SK-N-SH (cell line): Measurements from ENCODE around the gene TRIP10. TPM values are rescaled to one million over a fixed set of nuclear protein-coding genes. Genes with fewer than 3 reads are reported as not detected.

ENCODE experiments used
- CTCF ChIA-PET: fragments of 300-600, 350-600 bp; formaldehyde crosslinking; extraction: SDS; loops from one replicate; lab custom pipeline; 2021; lab: Yijun Ruan, JAX
- POLR2A ChIA-PET: fragments of 350-600 bp; sonication (Branson Sonifier 250); formaldehyde crosslinking; extraction: SDS; loops from one replicate; lab custom pipeline; 2020; ENCODE audit warnings: antibody characterized with exemption, inconsistent platforms; lab: Yijun Ruan, JAX
- DNase-seq: peaks from one replicate; pipeline ENCODE4 v3.0.0; 2012
- H2AFZ ChIP-seq: fragments of 200-600 bp; sonication (generic); 2 replicates; pipeline ENCODE4 v1.8.1; 2016; ENCODE audit warnings: antibody characterized with exemption, mild to moderate bottlenecking, low read depth
- H3F3A ChIP-seq: fragments of 200-600 bp; sonication (generic); replicated peaks from 2 replicates; pipeline ENCODE3; 2016; ENCODE audit warnings: antibody characterized with exemption, mild to moderate bottlenecking; ENCODE audit not compliant: insufficient read depth
- H3K27ac ChIP-seq, 2 experiments: fragments of 200-500 bp in 1 of 2; fragments of 200-600 bp in 1 of 2; sonication (Bioruptor generic) in 1 of 2; sonication (generic), shearing (Covaris generic) in 1 of 2; 2 replicates each; pipeline versions ENCODE4 v1.5.1 to v1.6.1; 2014 to 2016; ENCODE audit warnings: low read depth in 2 of 2, inconsistent platforms in 1 of 2, low read length in 1 of 2, mild to moderate bottlenecking in 1 of 2, mixed read lengths in 1 of 2
- H3K27me3 ChIP-seq: fragments of 200-600 bp; sonication (generic), shearing (Covaris generic); 2 replicates; pipeline ENCODE4 v1.6.1; 2016; ENCODE audit warnings: mixed run types; ENCODE audit not compliant: insufficient read depth
- H3K36me3 ChIP-seq, 2 experiments: fragments of 200-500 bp in 1 of 2; fragments of 200-600 bp in 1 of 2; sonication (Bioruptor generic) in 1 of 2; sonication (generic) in 1 of 2; replicated peaks in 1 of 2; 2 replicates each; pipeline versions ENCODE3 to v1.5.1; 2014 to 2016; ENCODE audit warnings: low read length in 1 of 2, mild to moderate bottlenecking in 1 of 2; ENCODE audit not compliant: insufficient read depth in 2 of 2, control insufficient read depth in 1 of 2
- H3K4me1 ChIP-seq, 2 experiments: fragments of 200-500 bp in 1 of 2; fragments of 200-600 bp in 1 of 2; sonication (Bioruptor generic) in 1 of 2; sonication (generic), shearing (Covaris generic) in 1 of 2; 2 replicates each; pipeline versions ENCODE4 v1.5.1 to v1.6.1; 2014 to 2016; ENCODE audit warnings: low read depth in 1 of 2, low read length in 1 of 2, mixed run types in 1 of 2; ENCODE audit not compliant: insufficient read depth in 2 of 2, control insufficient read depth in 1 of 2
- H3K4me2 ChIP-seq: fragments of 200-600 bp; sonication (generic), shearing (Covaris generic); 2 replicates; pipeline ENCODE4 v1.6.1; 2017; ENCODE audit warnings: mixed run types
- H3K4me3 ChIP-seq, 2 experiments: fragments of 200-500 bp in 1 of 2; fragments of 200-600 bp in 1 of 2; sonication (Bioruptor generic) in 1 of 2; sonication (generic), shearing (Covaris generic) in 1 of 2; 2 replicates each; pipeline versions ENCODE4 v1.5.1 to v1.8.1; 2014 to 2016; ENCODE audit warnings: low read depth in 2 of 2, inconsistent platforms in 1 of 2, low read length in 1 of 2, mild to moderate bottlenecking in 1 of 2, mixed read lengths in 1 of 2, moderate library complexity in 1 of 2
- H3K79me2 ChIP-seq: fragments of 200-600 bp; sonication (generic); 2 replicates; pipeline ENCODE4 v1.8.1; 2017; ENCODE audit warnings: mild to moderate bottlenecking; ENCODE audit not compliant: insufficient read depth
- H3K9ac ChIP-seq: fragments of 200-600 bp; sonication (generic); 2 replicates; pipeline ENCODE4 v1.6.1; 2017; ENCODE audit warnings: mixed run types
- H3K9me2 ChIP-seq: fragments of 200-600 bp; sonication (generic); 2 replicates; pipeline ENCODE4 v1.6.1; 2017; ENCODE audit warnings: mixed run types
- H3K9me3 ChIP-seq: fragments of 200-600 bp; sonication (generic); 2 replicates; pipeline ENCODE4 v1.6.1; 2017; ENCODE audit warnings: mixed run types, mild to moderate bottlenecking, moderate library complexity
- H4K20me1 ChIP-seq: fragments of 200-600 bp; sonication (generic); 2 replicates; pipeline ENCODE4 v1.6.1; 2017; ENCODE audit warnings: mild to moderate bottlenecking, mixed run types; ENCODE audit not compliant: insufficient read depth
- CTCF ChIP-seq: fragments of 200-600 bp; sonication (generic); IDR thresholded peaks from 2 replicates; pipeline ENCODE4 v1.6.1; 2017; ENCODE audit warnings: antibody characterized with exemption, mild to moderate bottlenecking, moderate library complexity
- ELF1 ChIP-seq: IDR thresholded peaks from 2 replicates; pipeline ENCODE4 v1.4.0; 2012
- EP300 ChIP-seq, 2 experiments: IDR thresholded peaks; 2 replicates each; pipeline versions ENCODE4 v1.4.0 to v1.6.1; 2012; ENCODE audit warnings: borderline replicate concordance in 1 of 2, low read depth in 1 of 2, low read length in 1 of 2
- FOSL2 ChIP-seq: IDR thresholded peaks from 2 replicates; pipeline ENCODE4 v1.4.0; 2012; ENCODE audit warnings: low read depth, mild to moderate bottlenecking, moderate library complexity, borderline replicate concordance
- GATA2 ChIP-seq: sonication (generic); formaldehyde crosslinking; IDR thresholded peaks from 2 replicates; pipeline ENCODE4 v1.5.0; 2020; ENCODE audit warnings: mild to moderate bottlenecking, missing genetic modification reagents
- IRF3 ChIP-seq: fragments of 150-350 bp; IDR thresholded peaks from 2 replicates; pipeline ENCODE4 v1.6.1; 2016; ENCODE audit warnings: mild to moderate bottlenecking, low read depth, low read length
- JUND ChIP-seq: IDR thresholded peaks from 2 replicates; pipeline ENCODE4 v1.4.0; 2012
- MEF2A ChIP-seq: IDR thresholded peaks from 2 replicates; pipeline ENCODE4 v1.4.0; 2012; ENCODE audit warnings: low read depth, borderline replicate concordance
- MXI1 ChIP-seq: IDR thresholded peaks from 2 replicates; pipeline ENCODE4 v1.6.1; 2012; ENCODE audit warnings: mild to moderate bottlenecking, low read depth, low read length, improper control_type of control experiment
- NRF1 ChIP-seq: IDR thresholded peaks from 2 replicates; pipeline ENCODE4 v1.6.1; 2012; ENCODE audit warnings: low read depth, mild to moderate bottlenecking, low read length
- RAD21 ChIP-seq: IDR thresholded peaks from 2 replicates; pipeline ENCODE4 v1.6.1; 2012; ENCODE audit warnings: mild to moderate bottlenecking, low read length
- TAF1 ChIP-seq: IDR thresholded peaks from 2 replicates; pipeline ENCODE4 v1.6.1; 2012; ENCODE audit warnings: low read depth, mild to moderate bottlenecking, low read length, moderate library complexity, borderline replicate concordance
- USF1 ChIP-seq: IDR thresholded peaks from 2 replicates; pipeline ENCODE4 v1.4.0; 2012; ENCODE audit warnings: low read depth, borderline replicate concordance
- USF2 ChIP-seq: fragments of 150-350 bp; IDR thresholded peaks from 2 replicates; pipeline ENCODE4 v1.6.1; 2017; ENCODE audit warnings: antibody characterized with exemption, low read length, low read depth, borderline replicate concordance
- YY1 ChIP-seq: IDR thresholded peaks from 2 replicates; pipeline ENCODE4 v1.4.0; 2012; ENCODE audit warnings: low read depth, mild to moderate bottlenecking
- ZBTB33 ChIP-seq: IDR thresholded peaks from 2 replicates; pipeline ENCODE4 v1.4.0; 2012; ENCODE audit warnings: low read depth, borderline replicate concordance
- WGBS: methylation state at CpG from one replicate; pipeline ENCODE4 v1.1.6; 2017; ENCODE audit warnings: low lambda C conversion rate; 5-methylcytosine and 5-hydroxymethylcytosine counted together
- polyA plus RNA-seq, 3 experiments: library from polyadenylated mRNA; depleted of rRNA; stranded (reverse); fragments of >200 nt; gene quantifications; 2 replicates each; pipeline ENCODE4 v1.2.3, GENCODE V29; 2012

TRIP10 gene
- polyA plus RNA-seq, 1 of the 3 experiments (the other 2 are of a cell fraction): 42.9 TPM

GRCh38 chr19:6721773-6722172, 17.7 kb upstream of the TRIP10 start (continued):
- TF ChIP-seq EP300 (IDR thresholded peaks at IDR 0.05; ENCODE audit: borderline replicate concordance in 1 of 2, low read depth in 1 of 2, low read length in 1 of 2) (no peak), MEF2A (no peak)

- H3K4me3 ChIP-seq: no peak overlapping the region
- TF ChIP-seq USF2: no peak
- TF ChIP-seq IRF3: no peak
- TF ChIP-seq CTCF: no peak
- no peak for TF ChIP-seq YY1
- no peak for TF ChIP-seq NRF1
- no peak for TF ChIP-seq TAF1
- TF ChIP-seq ELF1: no peak
- TF ChIP-seq JUND: no peak
- TF ChIP-seq ZBTB33: no peak
- TF ChIP-seq USF1: no peak
- no peak for TF ChIP-seq FOSL2
- no peak for TF ChIP-seq RAD21
- TF ChIP-seq MXI1: no peak
- TF ChIP-seq GATA2: no peak
- TF ChIP-seq, all 33 proteins: peak for 0
- no peaks in the 10 kb centered on the region for H3K36me3 ChIP-seq
- H3K9ac ChIP-seq: no peak overlapping the region
- H3K9me2 ChIP-seq: no peaks in the 10 kb centered on the region
- no peak overlapping the region for H3K4me2 ChIP-seq
- no peak overlapping the region for H2AFZ ChIP-seq
- 13% methylated on average over 12 of the region's 13 CpGs for WGBS
- CTCF ChIA-PET: interaction anchor here (0.7 kb wide), 1 partner anchor 597 kb away, joined by 3 read pairs; no protein-coding TSS in a partner anchor
- no peaks in the 10 kb centered on the region for H3K4me1 ChIP-seq
- no peaks in the 10 kb centered on the region for H3K9me3 ChIP-seq
- no peaks in the 10 kb centered on the region for H4K20me1 ChIP-seq
- H3K27me3 ChIP-seq: peaks cover 18% of the 10 kb centered on the region
- no peak for DNase-seq
- POLR2A ChIA-PET: no interaction called here
- no peak overlapping the region for H3K27ac ChIP-seq
- H3F3A ChIP-seq: no peaks in the 10 kb centered on the region
- no peaks in the 10 kb centered on the region for H3K79me2 ChIP-seq
These were observed 16.3 kb upstream of the TRIP10 start for GRCh38 chr19:6723108-6723618.
